Measurements from ENCODE around the gene SLC25A12.
"Not testable (repeated sequence)": the region's sequence is repeated elsewhere in the genome, so short reads cannot be mapped to it uniquely, and the experiment has no call there.

The SLC25A12 gene, protein sequence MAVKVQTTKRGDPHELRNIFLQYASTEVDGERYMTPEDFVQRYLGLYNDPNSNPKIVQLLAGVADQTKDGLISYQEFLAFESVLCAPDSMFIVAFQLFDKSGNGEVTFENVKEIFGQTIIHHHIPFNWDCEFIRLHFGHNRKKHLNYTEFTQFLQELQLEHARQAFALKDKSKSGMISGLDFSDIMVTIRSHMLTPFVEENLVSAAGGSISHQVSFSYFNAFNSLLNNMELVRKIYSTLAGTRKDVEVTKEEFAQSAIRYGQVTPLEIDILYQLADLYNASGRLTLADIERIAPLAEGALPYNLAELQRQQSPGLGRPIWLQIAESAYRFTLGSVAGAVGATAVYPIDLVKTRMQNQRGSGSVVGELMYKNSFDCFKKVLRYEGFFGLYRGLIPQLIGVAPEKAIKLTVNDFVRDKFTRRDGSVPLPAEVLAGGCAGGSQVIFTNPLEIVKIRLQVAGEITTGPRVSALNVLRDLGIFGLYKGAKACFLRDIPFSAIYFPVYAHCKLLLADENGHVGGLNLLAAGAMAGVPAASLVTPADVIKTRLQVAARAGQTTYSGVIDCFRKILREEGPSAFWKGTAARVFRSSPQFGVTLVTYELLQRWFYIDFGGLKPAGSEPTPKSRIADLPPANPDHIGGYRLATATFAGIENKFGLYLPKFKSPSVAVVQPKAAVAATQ

DNA sequence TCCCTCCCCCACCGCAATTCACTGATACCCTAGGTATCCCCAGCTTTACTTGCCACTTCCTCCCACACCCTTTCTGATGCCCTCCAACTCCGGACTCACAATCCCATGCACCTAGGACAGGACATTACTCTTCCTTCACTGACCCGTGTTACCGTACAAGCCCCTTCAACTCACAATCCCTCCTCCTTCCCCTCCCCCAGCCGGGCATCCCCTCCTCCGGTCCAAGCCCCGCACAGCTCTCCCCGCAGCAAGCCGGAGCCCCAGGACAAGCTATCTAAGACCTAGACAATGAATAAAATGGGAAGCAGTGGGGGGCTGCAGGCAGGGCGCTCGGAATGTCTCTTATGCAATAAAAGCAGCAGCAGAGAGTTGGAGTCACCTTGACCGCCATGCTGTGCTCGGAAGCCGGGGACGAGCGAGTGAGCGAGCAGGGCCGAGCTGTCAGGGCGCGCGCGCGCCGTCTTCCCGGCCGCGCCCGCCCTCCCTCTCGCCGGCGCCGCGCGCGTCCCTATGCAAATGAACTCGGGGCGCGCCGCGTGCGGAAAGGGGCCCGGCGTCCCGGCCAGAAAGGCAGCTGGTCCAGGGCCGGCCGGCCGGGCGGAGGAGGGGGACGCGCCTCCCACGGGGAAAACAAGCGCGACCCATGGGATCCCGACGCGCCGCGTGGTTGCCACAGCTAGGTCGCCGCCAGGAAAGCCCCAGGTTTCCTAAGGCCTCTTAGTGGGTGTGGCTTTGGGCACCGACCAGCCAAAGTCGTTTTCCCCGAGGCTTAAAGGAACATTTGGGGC lies at the start of gene SLC25A12:
TSS of gene SLC25A12 (minus strand) at position 421 of the 788 bp plus-strand sequence. CDS start at position 391, 30 bp downstream.
- DNase-seq, result peak; percentile 71

DNA sequence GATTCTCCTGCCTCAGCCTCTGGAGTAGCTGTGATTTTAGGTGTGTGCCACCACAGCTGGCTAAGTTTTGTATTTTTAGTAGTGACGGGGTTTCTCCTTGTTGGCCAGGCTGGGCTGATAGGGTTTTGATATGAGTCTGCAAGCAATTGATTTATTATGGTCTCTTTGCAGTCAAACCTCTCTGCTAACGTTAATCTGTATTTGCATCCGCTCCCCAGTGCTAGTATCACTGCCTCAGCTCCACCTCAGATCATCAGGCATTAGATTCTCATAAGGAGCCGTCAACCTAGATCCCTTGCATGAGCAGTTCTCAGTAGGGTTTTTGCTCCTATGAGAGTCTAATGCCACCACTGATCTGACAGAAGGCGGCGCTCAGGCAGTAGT lies 47.3 kb upstream of the SLC25A12 start:
- DNase-seq, result no peak

DNA sequence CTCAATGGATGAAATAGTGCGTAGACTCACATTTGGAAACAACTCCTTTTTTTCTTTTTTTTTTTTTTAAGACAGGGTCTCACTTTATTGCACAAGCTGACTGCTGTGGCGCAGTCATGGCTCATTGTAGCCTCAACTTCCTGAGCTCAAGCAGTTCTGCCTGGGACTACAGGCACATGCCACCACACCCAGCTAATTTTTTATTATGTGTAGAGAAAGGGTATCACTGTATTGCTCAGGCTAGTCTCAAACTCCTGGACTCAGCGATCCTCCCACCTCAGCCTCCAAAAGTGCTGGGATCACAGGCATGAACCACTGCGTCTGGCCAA lies 45.7 kb upstream of the SLC25A12 start:
- DNase-seq, result no peak

DNA sequence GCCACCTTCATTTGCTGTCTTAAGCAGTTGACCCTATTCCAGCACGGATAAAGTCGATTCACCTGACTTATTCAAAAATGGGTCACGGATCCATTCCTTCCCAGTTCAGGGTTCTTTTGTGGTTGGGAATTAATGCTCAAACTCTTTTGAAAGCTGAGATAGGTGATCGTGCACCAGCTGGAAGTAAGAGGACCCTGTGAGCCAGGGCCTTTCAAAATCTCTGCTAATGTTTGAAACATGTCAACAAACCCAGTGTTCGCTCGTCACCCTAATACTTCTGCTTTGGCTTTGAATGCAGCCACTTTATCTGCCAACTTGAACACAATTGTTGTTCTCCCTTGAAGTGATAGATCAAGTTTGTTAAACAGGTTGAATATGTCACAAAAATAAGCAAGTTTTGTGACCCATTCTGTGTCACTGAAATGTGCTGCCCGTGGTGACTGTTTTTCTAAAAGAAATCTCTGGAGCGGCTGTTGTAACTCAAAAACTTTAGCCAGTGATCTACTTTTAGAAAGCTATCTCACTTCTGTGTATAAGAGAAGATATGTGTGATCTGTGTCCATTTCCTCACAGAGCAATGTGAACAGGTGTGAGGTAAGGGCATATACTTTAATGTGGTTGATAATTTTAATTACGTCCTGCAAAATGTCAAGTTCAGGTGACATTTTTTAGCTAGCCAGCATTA lies 45.2 kb upstream of the SLC25A12 start:
- DNase-seq, result no peak

DNA sequence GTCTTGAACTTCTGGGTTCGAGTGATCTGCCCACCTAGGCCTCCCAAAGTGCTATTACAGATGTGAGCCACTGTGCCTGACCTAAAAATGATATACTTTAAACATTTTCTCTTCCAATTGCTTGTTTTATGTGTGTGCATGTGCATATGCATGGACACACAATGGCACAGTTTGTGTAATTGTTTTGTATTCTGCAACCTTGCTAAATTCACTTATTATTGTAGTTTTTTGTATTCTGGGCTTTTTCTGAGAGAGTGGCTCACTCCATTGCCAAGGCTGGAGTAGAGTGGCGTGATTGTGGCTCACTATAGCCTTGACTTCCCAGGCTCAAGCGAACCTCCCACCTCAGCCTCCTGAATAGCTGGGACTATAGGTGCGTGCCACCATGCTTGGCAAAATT lies 36.3 kb upstream of the SLC25A12 start:
- no peak for DNase-seq

DNA sequence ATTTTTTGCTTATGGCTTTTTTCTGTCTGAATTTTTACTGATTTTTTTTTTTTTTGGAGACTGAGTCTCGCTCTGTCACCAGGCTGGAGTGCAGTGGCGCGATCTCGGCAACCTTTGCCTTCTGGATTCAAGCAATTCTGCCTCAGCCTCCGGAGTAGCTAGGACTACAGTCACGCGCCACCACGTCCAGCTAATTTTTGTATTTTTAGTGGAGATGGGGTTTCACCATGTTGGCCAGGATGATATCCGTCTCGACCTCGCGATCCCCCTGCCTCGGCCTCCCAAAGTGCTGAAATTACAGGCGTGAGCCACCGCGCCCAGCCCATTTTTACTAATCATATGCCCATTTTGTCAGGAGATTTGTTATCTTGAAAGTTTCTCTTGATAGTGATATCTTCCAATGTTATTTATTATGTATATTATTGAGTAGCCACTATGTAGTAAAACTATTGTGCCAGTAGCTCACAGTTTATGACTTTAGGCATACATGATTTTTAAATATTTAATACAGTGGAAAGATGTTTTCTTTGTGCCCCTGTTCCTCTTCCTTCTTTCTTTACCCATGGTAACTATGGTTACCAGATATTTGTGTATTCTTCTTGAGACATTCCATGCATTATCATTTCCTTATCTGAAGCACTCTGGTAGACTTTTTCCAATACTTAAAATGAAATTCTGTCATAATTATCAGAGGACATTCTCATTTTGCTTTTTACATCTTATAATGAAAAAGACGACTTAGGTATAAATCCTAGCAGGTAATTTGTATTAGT lies 30.3 kb upstream of the SLC25A12 start:
- no peak for DNase-seq

DNA sequence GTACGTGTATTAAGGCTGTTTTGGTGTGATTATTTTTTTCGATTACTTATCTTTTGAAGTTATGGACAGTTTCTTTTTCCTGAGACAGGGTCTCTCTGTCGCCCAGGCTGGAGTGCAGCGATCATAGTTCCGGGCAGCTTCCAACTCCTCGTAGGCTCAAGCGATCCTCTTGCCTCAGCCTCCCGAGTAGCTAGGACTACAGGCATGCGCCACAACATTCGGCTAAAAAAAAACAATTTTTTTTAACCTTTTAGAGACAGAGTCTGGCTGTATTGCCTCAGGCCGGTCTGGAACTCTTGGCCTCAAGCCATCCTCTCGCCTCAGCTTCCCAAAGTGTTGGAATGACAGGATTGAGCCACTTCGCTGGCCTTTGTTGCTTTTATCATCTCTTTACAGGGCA lies 29.2 kb upstream of the SLC25A12 start:
- DNase-seq, result no peak

DNA sequence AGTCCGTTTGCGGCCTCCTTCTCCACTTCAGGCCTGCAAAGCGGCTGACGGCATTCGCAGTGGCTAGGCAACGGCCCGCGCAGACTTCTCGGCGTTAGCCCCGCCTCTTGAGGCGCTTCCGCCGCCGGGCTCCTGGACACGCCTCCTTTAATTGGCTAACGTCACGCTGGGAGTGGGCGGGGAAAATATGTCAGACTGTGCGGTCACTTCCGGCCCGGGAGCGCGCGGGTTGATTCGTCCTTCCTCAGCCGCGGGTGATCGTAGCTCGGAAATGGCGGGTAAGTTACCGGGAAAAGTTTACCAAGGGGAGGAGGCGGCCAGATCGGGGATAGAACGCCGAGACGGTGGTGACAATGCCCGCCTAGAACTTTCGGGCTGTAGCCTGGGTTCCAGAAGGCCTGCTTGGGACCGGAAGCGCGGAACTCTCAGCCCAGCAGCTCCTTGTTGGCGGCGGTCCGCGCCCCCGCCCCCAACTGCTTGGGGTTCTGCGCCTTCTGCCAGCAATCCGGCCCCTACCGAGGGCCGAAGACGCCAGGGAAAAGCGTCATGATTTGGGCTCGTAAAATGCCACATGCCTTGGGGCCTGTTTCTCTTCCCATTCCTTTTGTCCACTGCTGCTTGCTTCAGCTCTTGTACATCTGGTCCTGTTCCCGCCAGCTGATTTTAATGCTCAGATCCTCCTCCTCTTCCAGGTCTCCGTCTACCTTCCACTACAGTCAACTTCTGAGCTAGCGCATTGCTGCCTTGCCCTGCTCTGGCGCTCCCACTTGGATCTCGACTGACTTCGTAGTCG lies 28.4 kb upstream of the SLC25A12 start, which contains the start of gene HAT1:
TSS of gene HAT1 (plus strand) at position 232 of the 793 bp plus-strand sequence. CDS start at position 272, 40 bp downstream.
- peak; percentile 96 for DNase-seq

DNA sequence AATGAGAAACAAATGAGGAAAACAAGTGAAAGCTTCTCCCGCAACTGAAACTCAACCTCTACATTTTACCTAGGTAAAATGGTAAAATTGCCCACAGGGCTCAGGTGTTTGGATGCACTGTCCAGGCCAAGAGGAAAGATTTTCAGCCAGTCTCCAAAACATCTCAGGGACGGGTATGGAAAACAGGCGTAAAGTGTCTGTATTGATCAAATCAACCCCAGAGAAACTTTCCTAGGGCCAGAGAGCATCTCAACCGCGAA lies 27.9 kb upstream of the SLC25A12 start:
- no peak for DNase-seq

DNA sequence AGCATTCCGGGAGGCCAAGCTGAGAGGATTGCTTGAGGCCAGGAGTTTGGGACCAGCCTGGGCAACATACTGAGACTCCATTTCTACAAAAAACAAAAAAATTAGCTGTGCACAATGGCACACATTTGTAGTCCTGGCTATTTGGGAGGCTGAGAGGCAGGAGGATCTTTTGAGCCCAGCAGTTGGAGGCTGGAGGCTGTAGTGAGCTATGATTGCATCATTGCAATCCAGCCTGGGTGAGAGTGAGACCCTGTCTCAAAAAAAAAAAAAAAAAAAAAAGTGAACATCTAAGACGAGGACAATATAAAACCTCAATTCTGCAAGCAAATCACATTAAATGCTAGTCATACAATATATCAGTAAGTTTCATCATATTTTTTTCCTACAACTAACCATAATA lies 25.4 kb upstream of the SLC25A12 start:
- DNase-seq, result no peak

DNA sequence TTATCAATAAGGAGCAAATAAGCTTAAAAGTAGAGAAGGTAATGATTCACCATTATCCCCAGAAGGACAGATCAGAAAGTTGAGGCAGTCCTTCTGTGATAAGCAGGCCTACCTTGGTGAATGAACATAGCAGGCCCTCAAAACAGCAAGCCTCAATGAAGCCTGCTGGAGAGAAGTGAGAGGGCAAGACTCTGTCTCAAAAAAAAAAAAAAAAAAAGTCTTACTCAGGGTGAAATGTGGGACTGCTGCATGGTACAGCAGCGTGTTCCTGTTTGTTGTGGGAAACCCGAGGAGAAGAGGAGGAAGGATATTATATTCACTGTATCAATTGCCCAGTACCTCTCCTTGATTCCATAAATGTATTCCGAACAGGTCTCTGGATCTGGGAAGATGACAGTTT lies 19.5 kb upstream of the SLC25A12 start:
- DNase-seq, result no peak

DNA sequence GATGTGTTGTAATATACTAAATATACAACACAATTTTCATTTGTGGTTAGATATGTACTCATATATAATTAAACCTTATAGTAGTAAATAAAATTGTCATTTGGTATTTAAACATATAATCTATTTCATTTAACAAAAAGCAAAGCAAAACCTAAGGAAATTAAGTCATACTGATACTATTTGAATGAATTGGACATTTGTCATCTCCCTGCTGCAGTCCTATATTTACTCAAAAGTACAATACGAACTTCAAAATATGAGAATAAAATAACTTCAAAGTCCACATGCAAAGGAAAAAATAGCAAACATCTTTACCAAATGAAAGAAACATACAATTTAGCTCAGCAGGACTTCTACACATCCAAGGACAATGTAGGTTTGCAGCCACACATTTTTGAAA lies 16.4 kb upstream of the SLC25A12 start:
- DNase-seq, result no peak

DNA sequence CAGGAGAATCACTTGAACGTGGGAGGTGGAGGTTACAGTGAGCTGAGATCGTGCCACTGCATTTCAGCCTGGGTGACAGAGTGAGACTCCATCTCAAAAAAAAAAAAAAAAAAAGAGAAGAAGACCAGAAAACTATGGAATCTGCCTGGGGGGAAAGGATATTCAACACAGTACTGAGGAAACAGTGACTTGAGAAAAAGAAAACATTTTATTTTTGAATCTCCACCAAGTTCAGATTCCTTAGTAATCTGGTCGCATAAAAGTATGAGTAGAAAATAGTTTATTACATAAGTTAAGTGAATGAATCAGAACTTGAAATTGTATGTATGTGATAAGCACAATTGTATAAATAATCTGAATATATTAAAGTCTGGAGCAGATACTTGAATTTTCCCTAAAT lies 15.2 kb upstream of the SLC25A12 start:
- DNase-seq, result no peak

DNA sequence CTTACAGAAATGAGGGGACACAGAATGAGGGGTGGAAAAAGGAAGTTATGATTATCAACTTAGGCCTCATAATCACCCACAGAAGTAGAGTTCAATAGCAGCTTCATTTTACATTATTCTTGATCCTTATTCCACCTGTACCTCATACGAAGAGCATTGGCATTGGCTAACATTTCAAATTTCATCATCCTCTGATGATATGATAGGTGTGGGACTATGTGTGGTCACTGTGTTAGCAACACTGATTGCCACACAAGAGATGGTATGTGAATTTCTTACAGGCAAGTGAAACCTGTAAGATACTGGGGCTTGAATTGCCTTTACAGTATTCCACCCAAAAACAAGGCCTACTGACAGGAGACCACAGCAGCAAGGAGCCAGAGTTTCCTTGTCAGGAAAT lies 14.2 kb upstream of the SLC25A12 start:
- no peak for DNase-seq

DNA sequence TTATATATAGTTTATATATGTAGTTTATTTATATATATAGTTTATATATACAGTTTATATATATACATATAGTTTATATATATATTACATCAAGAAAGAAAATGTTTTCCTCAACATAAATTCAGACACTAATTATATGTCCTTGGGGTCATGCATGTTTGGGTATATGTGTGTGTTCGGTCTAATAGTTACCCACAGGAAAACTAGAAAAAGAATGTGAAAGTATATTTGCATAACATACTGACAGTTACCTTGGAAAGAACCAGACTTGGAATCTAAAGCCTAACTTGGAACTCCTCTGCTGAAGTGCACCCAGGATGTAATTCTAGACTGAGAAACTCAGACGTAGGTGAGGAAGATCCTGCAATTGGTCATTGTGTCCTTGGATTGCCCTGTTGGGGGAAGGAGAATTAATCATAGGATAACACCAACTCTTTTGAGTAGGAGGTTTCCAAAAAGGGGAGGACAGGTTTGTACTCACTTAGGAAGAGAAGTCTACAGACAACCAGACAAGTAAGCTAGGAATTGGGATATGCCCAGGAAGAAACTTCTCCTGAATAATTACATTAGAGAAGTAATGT lies 8.9 kb upstream of the SLC25A12 start:
- no peak for DNase-seq

DNA sequence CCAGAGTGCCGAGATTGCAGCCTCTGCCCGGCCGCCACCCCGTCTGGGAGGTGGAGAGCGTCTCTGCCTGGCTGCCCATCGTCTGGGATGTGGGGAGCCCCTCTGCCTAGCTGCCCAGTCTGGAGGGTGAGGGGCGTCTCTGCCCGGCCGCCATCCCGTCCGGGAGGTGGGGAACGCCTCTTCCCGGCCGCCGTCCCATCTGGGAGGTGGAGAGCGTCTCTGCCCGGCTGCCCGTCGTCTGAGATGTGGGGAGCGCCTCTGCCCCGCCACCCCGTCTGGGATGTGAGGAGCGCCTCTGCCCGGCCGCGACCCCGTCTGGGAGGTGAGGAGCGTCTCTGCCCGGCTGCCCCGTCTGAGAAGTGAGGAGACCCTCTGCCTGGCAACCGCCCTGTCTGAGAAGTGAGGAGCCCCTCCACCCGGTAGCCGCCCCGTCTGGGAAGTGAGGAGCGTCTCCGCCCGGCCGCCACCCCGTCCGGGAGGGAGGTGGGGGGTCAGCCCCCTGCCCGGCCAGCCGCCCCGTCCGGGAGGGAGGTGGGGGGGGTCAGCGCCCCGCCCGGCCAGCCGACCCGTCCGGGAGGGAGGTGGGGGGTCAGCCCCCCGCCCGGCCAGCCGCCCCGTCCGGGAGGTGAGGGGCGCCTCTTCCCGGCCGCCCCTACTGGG lies 5.7 kb upstream of the SLC25A12 start:
- not testable (repeated sequence) for DNase-seq

DNA sequence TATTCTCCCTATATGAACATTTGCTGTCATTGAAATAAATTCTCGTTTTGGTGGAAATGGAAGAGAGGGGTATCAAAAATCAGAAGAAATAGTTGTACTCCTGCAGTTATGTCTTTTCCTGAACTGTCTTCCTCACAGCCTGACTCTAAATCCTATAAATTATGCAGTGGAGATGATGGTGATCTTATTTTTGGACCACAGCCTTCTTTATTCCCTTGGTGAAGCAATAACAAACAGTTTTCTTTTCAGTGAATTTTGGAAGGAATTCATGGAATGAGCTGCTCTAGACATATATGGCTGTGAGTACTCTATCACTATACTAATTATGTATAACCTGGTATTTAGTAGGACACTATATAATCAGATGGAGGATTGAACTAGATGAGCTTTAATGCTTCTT lies 1.7 kb upstream of the SLC25A12 start:
- DNase-seq, result no peak

DNA sequence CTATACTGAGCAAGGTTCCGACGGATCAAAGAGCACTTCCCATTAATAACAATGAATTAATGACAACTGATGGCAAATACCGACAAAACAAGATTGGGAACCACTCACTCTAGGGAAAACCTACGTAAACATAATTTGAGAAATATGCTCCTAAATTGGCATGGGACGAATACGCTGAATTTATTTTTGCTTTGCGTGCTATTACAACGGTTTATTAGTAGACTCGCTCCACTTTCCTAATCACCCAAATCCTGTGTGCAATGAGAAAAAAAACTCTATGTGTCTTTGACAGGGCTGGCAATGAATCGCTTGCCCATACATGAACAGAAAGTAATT lies 536 bp upstream of the SLC25A12 start:
- no peak for DNase-seq

DNA sequence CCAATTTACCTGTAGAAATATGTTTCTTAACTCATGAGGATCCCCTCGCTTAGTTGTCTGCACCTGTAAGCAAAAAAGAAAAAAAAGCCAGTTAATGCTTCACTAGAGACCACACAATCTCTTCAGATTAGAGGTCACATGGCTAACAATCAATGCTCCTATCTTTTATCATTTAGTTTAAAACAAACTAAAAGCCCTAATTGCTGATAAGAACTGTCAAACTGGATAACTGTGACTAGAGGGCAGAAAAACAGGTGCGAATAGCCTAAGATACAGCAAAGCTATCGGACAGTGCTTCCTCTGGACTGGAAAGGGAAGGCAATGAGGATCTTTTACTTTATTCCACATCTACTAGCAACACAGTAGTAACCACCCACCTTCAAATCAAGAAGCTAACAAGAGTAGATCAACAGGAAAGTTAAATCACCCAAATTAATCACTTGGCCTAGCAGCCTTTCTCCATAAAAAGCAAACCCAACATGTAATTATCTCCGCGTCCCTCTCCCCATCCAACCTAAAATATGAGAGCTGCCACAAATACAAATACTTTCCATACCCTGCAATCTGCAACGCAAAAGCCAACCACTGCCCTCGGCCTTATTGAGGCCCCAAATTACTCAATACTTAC lies 734 bp downstream of the SLC25A12 start:
- DNase-seq, result no peak

DNA sequence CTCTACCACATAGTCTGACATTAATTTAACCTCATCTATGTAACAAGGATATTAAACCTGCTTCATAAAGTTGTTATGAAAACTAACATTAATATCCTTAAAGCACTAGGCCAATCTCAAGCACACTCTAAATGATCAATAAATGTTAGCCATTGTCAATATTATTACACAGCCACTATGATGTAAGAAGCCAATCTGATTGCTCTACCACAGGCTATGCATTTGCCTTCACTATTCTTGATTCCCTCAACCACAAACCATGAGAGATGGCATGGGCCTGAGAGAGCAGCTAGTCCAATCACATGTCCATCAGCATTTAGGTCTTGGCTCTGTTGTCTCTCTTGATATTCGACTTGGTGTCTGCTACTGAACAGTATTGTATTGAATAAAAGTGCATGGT lies 4.2 kb downstream of the SLC25A12 start:
- DNase-seq, result no peak

DNA sequence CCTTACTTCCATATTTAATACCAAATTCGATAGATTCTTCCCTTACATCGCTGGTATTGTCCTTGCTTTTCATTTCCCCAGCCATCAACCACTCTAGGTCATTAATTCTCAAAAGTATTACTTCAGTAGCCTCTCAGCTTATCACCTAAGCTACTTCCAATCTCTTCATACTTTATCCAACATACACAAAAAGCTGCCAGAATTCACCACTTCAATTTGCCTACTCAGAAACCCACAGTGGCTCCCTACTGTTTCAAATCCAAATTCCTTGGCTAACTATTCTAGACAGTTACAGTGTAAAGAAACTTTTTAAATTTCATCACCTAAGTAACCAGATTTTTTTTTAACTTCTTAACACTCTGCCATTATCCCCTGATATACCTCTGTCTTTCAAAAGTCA lies 4.7 kb downstream of the SLC25A12 start:
- DNase-seq, result no peak

Measured in NCI-H1092 treated with DMSO at 0.1 percent for 48 hours (cell line).